Activated T-cell treated with anti-CD3 and anti-CD28 coated beads for 1 hour (primary cell): Measurements from ENCODE around the gene LAMB3.

Source experiments
- DNase-seq: peaks from one replicate; pipeline ENCODE4 v3.0.0-alpha.2; 2020; ENCODE audit warnings: low read depth

The LAMB3 gene

GRCh38 chr1:209661071-209661470 is 8.8 kb upstream of the LAMB3 start:
- no peak for DNase-seq

- DNase-seq, result no peak
Measured at GRCh38 chr1:209659909-209660308, 7.7 kb upstream of the LAMB3 start.

GRCh38 chr1:209657918-209658317 is 5.7 kb upstream of the LAMB3 start:
- no peak for DNase-seq

- DNase-seq, result no peak
Measured at GRCh38 chr1:209657140-209657879, 5.1 kb upstream of the LAMB3 start.

- DNase-seq, result no peak
Measured at GRCh38 chr1:209655411-209656231, 3.4 kb upstream of the LAMB3 start.

GRCh38 chr1:209653915-209654351 is 1.7 kb upstream of the LAMB3 start:
- DNase-seq, result no peak

GRCh38 chr1:209652873-209653401 is 712 bp upstream of the LAMB3 start:
- no peak for DNase-seq

GRCh38 chr1:209651138-209651587 is 1.1 kb downstream of the LAMB3 start:
- DNase-seq, result no peak

- no peak for DNase-seq
Measured at GRCh38 chr1:209650454-209650853, 1.8 kb downstream of the LAMB3 start.

GRCh38 chr1:209648931-209649776 is 3.1 kb downstream of the LAMB3 start:
- no peak for DNase-seq

GRCh38 chr1:209648346-209648745 is 3.9 kb downstream of the LAMB3 start:
- DNase-seq, result no peak

GRCh38 chr1:209647156-209647555 is 5.1 kb downstream of the LAMB3 start:
- DNase-seq, result no peak

GRCh38 chr1:209646558-209646957 is 5.7 kb downstream of the LAMB3 start:
- DNase-seq, result no peak

- DNase-seq, result no peak
Measured at GRCh38 chr1:209645574-209646452, 6.4 kb downstream of the LAMB3 start.

GRCh38 chr1:209643285-209644020 is 8.8 kb downstream of the LAMB3 start:
- no peak for DNase-seq

- no peak for DNase-seq
Measured at GRCh38 chr1:209642816-209643215, 9.4 kb downstream of the LAMB3 start.

- no peak for DNase-seq
Measured at GRCh38 chr1:209641832-209642172, 10.4 kb downstream of the LAMB3 start.

GRCh38 chr1:209635850-209636249 is 16.4 kb downstream of the LAMB3 start:
- no peak for DNase-seq

- DNase-seq, result no peak
Measured at GRCh38 chr1:209634005-209634737, 18.1 kb downstream of the LAMB3 start.
